DND-41 (cell line): ENCODE results near the gene GLP2R.

ENCODE experiments used
- ATAC-seq: fragments of 200-7000 bp; cut with Tn5 transposase; 3 replicates; pipeline ENCODE4 v1.9.1; 2021; ENCODE audit warnings: low read depth; ENCODE audit not compliant: insufficient read depth
- DNase-seq: peaks from one replicate; pipeline ENCODE4 v3.0.0-alpha.2; 2020
- H2AFZ ChIP-seq: 2 replicates; pipeline ENCODE4 v1.6.0; 2012; ENCODE audit warnings: low read depth, low read length
- H3K27ac ChIP-seq: 2 replicates; pipeline ENCODE4 v1.5.1; 2012; ENCODE audit warnings: low read length, inconsistent platforms
- H3K27me3 ChIP-seq: fragments of 200-600 bp; sonication (generic); 2 replicates; pipeline ENCODE4 v1.6.0; 2012; ENCODE audit warnings: low read length, mild to moderate bottlenecking, inconsistent platforms; ENCODE audit not compliant: insufficient read depth, poor library complexity
- H3K36me3 ChIP-seq: 2 replicates; pipeline ENCODE4 v1.5.1; 2012; ENCODE audit warnings: low read length, inconsistent platforms; ENCODE audit not compliant: insufficient read depth
- H3K4me1 ChIP-seq: 2 replicates; pipeline ENCODE4 v1.5.1; 2012; ENCODE audit warnings: mild to moderate bottlenecking, low read length; ENCODE audit not compliant: insufficient read depth
- H3K4me2 ChIP-seq: 2 replicates; pipeline ENCODE4 v1.6.0; 2012; ENCODE audit warnings: mild to moderate bottlenecking, moderate library complexity, low read length, inconsistent platforms; ENCODE audit not compliant: insufficient read depth
- H3K4me3 ChIP-seq, 2 experiments: fragments of 200-600 bp in 1 of 2; shearing (Covaris generic) in 1 of 2; 2 replicates each; pipeline ENCODE4 v1.5.1; 2012 to 2016; ENCODE audit warnings: inconsistent platforms in 2 of 2, low read length in 2 of 2, mild to moderate bottlenecking in 2 of 2, low read depth in 1 of 2, moderate library complexity in 1 of 2
- H3K79me2 ChIP-seq: 2 replicates; pipeline ENCODE4 v1.6.0; 2012; ENCODE audit warnings: low read length, inconsistent platforms; ENCODE audit not compliant: insufficient read depth
- H3K9ac ChIP-seq: 2 replicates; pipeline ENCODE4 v1.6.0; 2012; ENCODE audit warnings: low read depth, mild to moderate bottlenecking, inconsistent platforms, low read length, moderate library complexity
- H3K9me3 ChIP-seq: 2 replicates; pipeline ENCODE4 v1.5.1; 2012; ENCODE audit warnings: low read length, moderate library complexity, mild to moderate bottlenecking, inconsistent platforms; ENCODE audit not compliant: insufficient read depth, severe bottlenecking
- H4K20me1 ChIP-seq: 2 replicates; pipeline ENCODE4 v1.6.0; 2012; ENCODE audit warnings: low read length; ENCODE audit not compliant: insufficient read depth
- CTCF ChIP-seq: IDR thresholded peaks from 2 replicates; pipeline ENCODE4 v1.5.1; 2012; ENCODE audit warnings: borderline replicate concordance, low read length, moderate library complexity, mild to moderate bottlenecking; ENCODE audit not compliant: poor library complexity, severe bottlenecking; ENCODE audit errors: extremely low read depth
- EZH2 ChIP-seq: IDR thresholded peaks from 3 replicates; pipeline ENCODE4 v1.6.1; 2012; ENCODE audit warnings: borderline replicate concordance, low read depth, mild to moderate bottlenecking, moderate library complexity, low read length, inconsistent platforms; ENCODE audit not compliant: severe bottlenecking

The GLP2R gene

GRCh38 chr17:9883451-9883850 lies 57.7 kb downstream of the GLP2R start:
- H3K36me3 ChIP-seq: no peaks in the 10 kb centered on the region
- H3K4me2 ChIP-seq: no peak overlapping the region
- no peaks in the 10 kb centered on the region for H4K20me1 ChIP-seq
- no peak overlapping the region for H3K9ac ChIP-seq
- ATAC-seq (no peak), DNase-seq (no peak)
- peaks cover 12% of the 10 kb centered on the region for H3K9me3 ChIP-seq
- H3K79me2 ChIP-seq: no peaks in the 10 kb centered on the region
- H3K4me1 ChIP-seq: no peaks in the 10 kb centered on the region
- no peak overlapping the region for H3K4me3 ChIP-seq
- H2AFZ ChIP-seq: no peak overlapping the region
- TF ChIP-seq CTCF (no peak), EZH2 (no peak)
- no peaks in the 10 kb centered on the region for H3K27me3 ChIP-seq
- H3K27ac ChIP-seq: no peak overlapping the region

- H3K79me2 ChIP-seq: no peaks in the 10 kb centered on the region
- H3K9ac ChIP-seq: no peak overlapping the region
- H3K4me3 ChIP-seq: no peak overlapping the region
- no peak for TF ChIP-seq EZH2
- no peak for TF ChIP-seq CTCF
- no peak overlapping the region for H2AFZ ChIP-seq
- DNase-seq: no peak
- ATAC-seq: no peak
- H3K9me3 ChIP-seq: peaks cover 12% of the 10 kb centered on the region
- no peaks in the 10 kb centered on the region for H3K27me3 ChIP-seq
- H3K4me1 ChIP-seq: no peaks in the 10 kb centered on the region
- H3K4me2 ChIP-seq: no peak overlapping the region
- H4K20me1 ChIP-seq: no peaks in the 10 kb centered on the region
- no peak overlapping the region for H3K27ac ChIP-seq
- no peaks in the 10 kb centered on the region for H3K36me3 ChIP-seq
Observed at GRCh38 chr17:9886141-9886930, 60.6 kb downstream of the GLP2R start.

GRCh38 chr17:9887508-9887907 lies 61.8 kb downstream of the GLP2R start:
- Histone ChIP-seq H2AFZ (no peak overlapping the region), H3K27me3 (no peaks in the 10 kb centered on the region), H3K4me3 (no peak overlapping the region), H3K36me3 (no peaks in the 10 kb centered on the region), H3K4me1 (no peaks in the 10 kb centered on the region), H3K79me2 (no peaks in the 10 kb centered on the region), H3K9me3 (peaks cover 8% of the 10 kb centered on the region), H3K4me2 (no peak overlapping the region), H4K20me1 (no peaks in the 10 kb centered on the region), H3K9ac (no peak overlapping the region), H3K27ac (no peak overlapping the region)
- DNase-seq: no peak
- no peak for ATAC-seq
- TF ChIP-seq EZH2 (no peak), CTCF (no peak)

- DNase-seq (peak; percentile 42), ATAC-seq (peak; percentile 78)
- no peaks in the 10 kb centered on the region for H3K9me3 ChIP-seq
- H3K4me3 ChIP-seq: no peak overlapping the region
- TF ChIP-seq CTCF (peak; percentile 70), EZH2 (no peak)
- no peak overlapping the region for H2AFZ ChIP-seq
- H3K27ac ChIP-seq: no peak overlapping the region
- H3K79me2 ChIP-seq: no peaks in the 10 kb centered on the region
- no peak overlapping the region for H3K9ac ChIP-seq
- no peaks in the 10 kb centered on the region for H4K20me1 ChIP-seq
- H3K4me2 ChIP-seq: no peak overlapping the region
- no peaks in the 10 kb centered on the region for H3K4me1 ChIP-seq
- no peaks in the 10 kb centered on the region for H3K36me3 ChIP-seq
- no peaks in the 10 kb centered on the region for H3K27me3 ChIP-seq
Observed at GRCh38 chr17:9890124-9890523, 64.4 kb downstream of the GLP2R start.
